Psoas muscle (tissue), 8 donors: ENCODE results near the gene TRABD. TPM values are rescaled to one million over a fixed set of nuclear protein-coding genes. Genes with fewer than 3 reads are reported as not detected.

Experiments
- ATAC-seq, 4 donors: fragments of 200-7000 bp; cut with Tn5 transposase; one replicate each; pipeline ENCODE4 v1.9.1; 2020; ENCODE audit warnings: moderate library complexity in 3 of 4, mild to moderate bottlenecking in 2 of 4
- DNase-seq, 2 donors: peaks; one replicate each; pipeline ENCODE4 v3.0.0-alpha.2; 2020
- H3K27ac ChIP-seq: fragments of 200-600 bp; one replicate; pipeline ENCODE4 v1.8.0; 2022
- H3K27me3 ChIP-seq, 3 donors: fragments of 200-600 bp in 1 of 3; one replicate each; pipeline versions ENCODE4 v1.6.1 to v1.8.0; 2013 to 2022; ENCODE audit warnings: low read length in 2 of 3, mild to moderate bottlenecking in 2 of 3, moderate library complexity in 1 of 3; ENCODE audit not compliant: insufficient read depth in 3 of 3
- H3K36me3 ChIP-seq, 2 donors: fragments of 200-600 bp in 1 of 2; one replicate each; pipeline versions ENCODE4 v1.6.1 to v1.8.0; 2013 to 2022; ENCODE audit warnings: low read depth in 1 of 2, mild to moderate bottlenecking in 1 of 2, moderate library complexity in 1 of 2; ENCODE audit not compliant: insufficient read depth in 1 of 2
- H3K4me1 ChIP-seq: fragments of 200-600 bp; one replicate; pipeline ENCODE4 v1.8.0; 2022
- H3K4me3 ChIP-seq: fragments of 200-600 bp; one replicate; pipeline ENCODE4 v1.8.0; 2022; ENCODE audit warnings: mild to moderate bottlenecking
- H3K9me3 ChIP-seq: fragments of 200-600 bp; one replicate; pipeline ENCODE4 v1.8.0; 2022
- WGBS, 3 donors: extraction: QIAGEN DNeasy Blood & Tissue Kit; methylation state at CpG; one replicate each; pipeline versions ENCODE4 v1.1.6 to v1.1.7; 2013; 5-methylcytosine and 5-hydroxymethylcytosine counted together
- intact Hi-C, 2 donors: fragments of 100-400 bp; cut with DNase I; formaldehyde crosslinking; loops; one replicate each; pipeline versions ENCODE4 v1.11.0 to v1.14.2; 2022
- polyA plus RNA-seq, 3 donors: library from polyadenylated mRNA; stranded (reverse); fragments of 200-250 nt; gene quantifications; one replicate each; pipeline ENCODE4 v1.2.3, GENCODE V29; 2013
- total RNA-seq, 4 donors: library from RNA; stranded (reverse); fragmentation: NEBNext Ultra II Directional in 2 of 4; extraction: Animal tissue kit (Norgen Biotek cat#: 25700) in 2 of 4; gene quantifications; one replicate each; pipeline versions ENCODE4 v1.2.1 to v1.2.4, GENCODE V29; 2021 to 2023
- TF ChIP-seq, protein P1 (sequence below): fragments of 200-600 bp; IDR thresholded peaks from one replicate; pipeline ENCODE4 v1.8.0; 2022; ENCODE audit warnings: antibody characterized with exemption
- donor health status: healthy with polysubstance abuse.
- donor health status: DM: no; HTN: no; CAD: no; lungs with moderate emphysema.
- donor health status: Bipolar disorder and iron deficiency.
- donor health status: healthy.
- donor health status: DM: yes; HTN: yes; CAD: no.
- donor health status: DM: no; HTN: no; CAD: no.
- donor health status: DM: no; HTN: no; CAD: no.
- donor health status: DM: yes; HTN: yes; CAD: no.

Gene TRABD
- total and polyA plus RNA-seq, 7 donors = 19.9 to 52.1 (median 29.5) TPM

DNA sequence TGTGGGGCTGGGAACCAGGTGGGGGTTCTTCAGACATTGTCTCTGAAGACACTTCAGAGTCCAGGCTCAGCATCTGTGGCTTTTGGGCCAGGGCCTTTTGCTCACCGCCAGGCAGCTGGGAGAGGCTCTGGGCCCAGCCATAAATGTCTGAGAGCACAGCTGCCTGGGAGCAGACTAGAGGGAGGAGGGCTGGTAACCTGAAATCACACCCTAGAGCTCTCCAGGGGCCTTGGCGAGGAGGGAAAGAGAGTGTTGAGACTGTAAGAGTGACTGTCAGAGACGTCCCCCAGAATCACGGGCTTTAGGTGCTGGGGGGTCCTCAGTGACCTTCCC is 4.1 kb downstream of the TRABD start:
- DNase-seq (no peak), ATAC-seq (peak in 2 of 4 donors; percentile 2 to 3)
- 17 to 34% (median 18%) methylated on average over 4 of the region's 4 CpGs for WGBS, 3 donors
- no peaks in the 10 kb centered on the region for H3K27me3 ChIP-seq
- TF ChIP-seq, protein P1, sequence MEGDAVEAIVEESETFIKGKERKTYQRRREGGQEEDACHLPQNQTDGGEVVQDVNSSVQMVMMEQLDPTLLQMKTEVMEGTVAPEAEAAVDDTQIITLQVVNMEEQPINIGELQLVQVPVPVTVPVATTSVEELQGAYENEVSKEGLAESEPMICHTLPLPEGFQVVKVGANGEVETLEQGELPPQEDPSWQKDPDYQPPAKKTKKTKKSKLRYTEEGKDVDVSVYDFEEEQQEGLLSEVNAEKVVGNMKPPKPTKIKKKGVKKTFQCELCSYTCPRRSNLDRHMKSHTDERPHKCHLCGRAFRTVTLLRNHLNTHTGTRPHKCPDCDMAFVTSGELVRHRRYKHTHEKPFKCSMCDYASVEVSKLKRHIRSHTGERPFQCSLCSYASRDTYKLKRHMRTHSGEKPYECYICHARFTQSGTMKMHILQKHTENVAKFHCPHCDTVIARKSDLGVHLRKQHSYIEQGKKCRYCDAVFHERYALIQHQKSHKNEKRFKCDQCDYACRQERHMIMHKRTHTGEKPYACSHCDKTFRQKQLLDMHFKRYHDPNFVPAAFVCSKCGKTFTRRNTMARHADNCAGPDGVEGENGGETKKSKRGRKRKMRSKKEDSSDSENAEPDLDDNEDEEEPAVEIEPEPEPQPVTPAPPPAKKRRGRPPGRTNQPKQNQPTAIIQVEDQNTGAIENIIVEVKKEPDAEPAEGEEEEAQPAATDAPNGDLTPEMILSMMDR = no peak
- no peaks in the 10 kb centered on the region for H3K9me3 ChIP-seq
- peak overlapping the region; percentile 54 for H3K27ac ChIP-seq
- peaks cover 19% of the 10 kb centered on the region for H3K4me1 ChIP-seq
- intact Hi-C loops = loop anchor here in 1 of 2 donors (10.0 kb wide), 1 partner anchor 265 kb away; no protein-coding TSS in a partner anchor
- peaks cover 2 to 15% of the 10 kb centered on the region in 2 donors for H3K36me3 ChIP-seq
- peak overlapping the region; percentile 50 for H3K4me3 ChIP-seq

- no peaks in the 10 kb centered on the region for H3K9me3 ChIP-seq
- peak overlapping the region; percentile 50 for H3K4me3 ChIP-seq
- peaks cover 2 to 20% of the 10 kb centered on the region in 2 donors for H3K36me3 ChIP-seq
- 29 to 36% (median 33%) methylated on average over 38 to 43 of the region's 43 CpGs for WGBS, 3 donors
- peaks cover 19% of the 10 kb centered on the region for H3K4me1 ChIP-seq
- intact Hi-C loops = no loop called here
- H3K27ac ChIP-seq = peak overlapping the region; percentile 54
- peak; percentile 80 to 86 for DNase-seq
- TF ChIP-seq, protein P1 = no peak
- ATAC-seq = peak; percentile 27 to 62 (median 42)
- no peaks in the 10 kb centered on the region for H3K27me3 ChIP-seq
These were observed 4.6 kb downstream of the TRABD start for GRCh38 chr22:50190182-50190940.

GRCh38 chr22:50190941-50191741 is 5.4 kb downstream of the TRABD start:
- H3K4me1 ChIP-seq = peaks cover 19% of the 10 kb centered on the region
- peak overlapping the region; percentile 54 for H3K27ac ChIP-seq
- H3K27me3 ChIP-seq = no peaks in the 10 kb centered on the region
- peak in 1 of 2 donors; percentile 41 for DNase-seq
- no peaks in the 10 kb centered on the region for H3K9me3 ChIP-seq
- intact Hi-C loops = no loop called here
- TF ChIP-seq, protein P1 = no peak
- H3K4me3 ChIP-seq = peak overlapping the region; percentile 50
- peak in 1 of 4 donors; percentile 4 for ATAC-seq
- 69 to 75% (median 75%) methylated on average over 18 of the region's 18 CpGs for WGBS, 3 donors
- peaks cover 2 to 28% of the 10 kb centered on the region in 2 donors for H3K36me3 ChIP-seq

- WGBS, 3 donors = 81 to 86% (median 84%) methylated on average over 24 to 25 of the region's 25 CpGs
- Histone ChIP-seq H3K27me3 (no peaks in the 10 kb centered on the region), H3K4me3 (no peak overlapping the region), H3K4me1 (peaks cover 13% of the 10 kb centered on the region), H3K9me3 (no peaks in the 10 kb centered on the region), H3K27ac (no peak overlapping the region), H3K36me3 (peaks cover 2 to 37% of the 10 kb centered on the region in 2 donors)
- peak in 1 of 2 donors; percentile 14 for DNase-seq
- ATAC-seq = no peak
- TF ChIP-seq, protein P1 = no peak
- intact Hi-C loops = no loop called here
These were observed 6.9 kb downstream of the TRABD start for GRCh38 chr22:50192436-50193204.
